Activated CD8-positive, alpha-beta memory T cell treated with anti-CD3 and anti-CD28 coated beads for 36 hours (primary cell): ENCODE data around the gene PC. TPM values are rescaled to one million over a fixed set of nuclear protein-coding genes. Genes with fewer than 3 reads are reported as not detected.
"Not testable (repeated sequence)": the region's sequence is repeated elsewhere in the genome, so short reads cannot be mapped to it uniquely, and the experiment has no call there.

Source experiments
- CTCF ChIA-PET: fragments of 350-600 bp; sonication (Branson Sonifier 250); formaldehyde crosslinking; loops from one replicate; lab custom pipeline; 2021; ENCODE audit warnings: antibody characterized with exemption; lab: Charles Lee
- POLR2A ChIA-PET: fragments of 350-600 bp; sonication (Branson Sonifier 250); formaldehyde crosslinking; loops from one replicate; lab custom pipeline; 2021; ENCODE audit warnings: antibody characterized with exemption; lab: Charles Lee
- total RNA-seq, 2 experiments: library from RNA; stranded (reverse); gene quantifications; one replicate each; pipeline ENCODE4 v1.2.3, GENCODE V29; 2021

The PC gene
- total RNA-seq, 2 experiments from 2014 or later: 10.7 to 10.9 TPM

DNA sequence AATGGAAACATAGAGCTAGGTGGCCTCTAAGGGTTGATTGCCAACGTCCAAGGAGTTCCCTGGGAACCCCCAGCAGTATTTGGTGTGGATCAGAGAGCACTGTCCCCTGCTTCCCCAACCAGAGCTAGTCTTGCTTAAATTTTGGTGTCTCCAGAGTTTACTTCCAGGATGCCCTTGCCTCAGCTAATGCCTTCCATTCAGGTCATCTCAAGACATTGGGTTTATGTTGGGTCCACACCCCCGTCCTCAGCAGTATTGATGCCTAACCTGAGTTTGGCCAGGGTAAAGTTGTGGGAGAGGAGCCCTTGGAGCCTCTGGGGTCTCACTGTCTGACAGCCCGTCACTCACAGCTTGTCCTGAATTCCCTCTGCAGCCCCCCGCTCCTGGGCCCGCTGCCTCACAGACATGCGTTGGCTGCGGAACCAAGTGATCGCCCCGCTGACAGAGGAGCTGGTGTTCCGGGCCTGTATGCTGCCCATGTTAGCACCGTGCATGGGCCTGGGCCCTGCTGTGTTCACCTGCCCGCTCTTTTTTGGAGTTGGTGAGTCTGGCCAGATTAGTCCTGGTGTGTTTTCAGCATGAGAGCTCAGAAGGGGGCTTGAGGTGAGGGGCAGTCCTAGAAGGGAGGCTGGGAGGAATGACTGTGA, 113.6 kb downstream of the PC start:
- POLR2A ChIA-PET: interaction anchor here (0.6 to 1.2 kb wide), 4 partner anchors 12 to 225 kb away, joined by 3 to 6 read pairs (median 3); no protein-coding TSS in a partner anchor
- CTCF ChIA-PET: interaction anchor here (0.5 to 2.5 kb wide), 5 partner anchors 8 to 205 kb away, joined by 3 to 8 read pairs (median 3); no protein-coding TSS in a partner anchor

DNA sequence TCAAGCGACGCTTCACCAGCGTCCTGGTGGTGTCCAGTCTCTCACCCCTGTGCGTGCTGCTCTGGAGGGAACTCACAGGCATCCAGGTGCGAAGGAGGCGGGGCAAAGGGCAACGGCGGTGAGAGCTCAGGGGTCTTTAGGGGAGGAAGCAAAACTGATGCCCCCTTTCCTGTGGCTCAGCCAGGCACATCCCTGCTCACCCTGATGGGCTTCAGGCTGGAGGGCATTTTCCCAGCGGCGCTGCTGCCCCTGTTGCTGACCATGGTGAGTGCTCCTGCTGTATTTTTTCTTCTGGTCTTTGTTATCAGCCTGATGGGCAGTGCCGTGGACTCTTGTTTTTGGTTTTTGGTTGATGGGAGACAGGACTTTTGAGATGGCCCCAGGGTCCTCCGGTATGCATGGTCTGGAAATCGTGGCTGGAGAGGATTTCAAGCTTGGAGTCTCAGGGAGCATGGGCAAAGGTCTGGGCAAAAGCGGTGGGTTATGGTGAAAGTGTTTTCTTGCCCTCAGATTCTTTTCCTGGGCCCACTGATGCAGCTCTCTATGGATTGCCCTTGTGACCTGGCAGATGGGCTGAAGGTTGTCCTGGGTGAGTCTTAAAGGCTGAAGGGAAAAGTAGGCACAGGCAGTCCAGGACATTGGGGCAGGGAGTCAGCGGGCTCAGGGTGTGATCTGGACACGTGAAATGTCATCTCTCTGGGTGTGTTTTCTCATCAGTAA, 114.2 kb downstream of the PC start:
- POLR2A ChIA-PET: interaction anchor here (0.6 to 2.4 kb wide), 8 partner anchors 9 to 446 kb away, joined by 3 to 15 read pairs (median 7); partner anchors contain the start of gene RBM4B
- CTCF ChIA-PET: interaction anchor here (1.6 to 2.5 kb wide), 4 partner anchors 10 to 206 kb away, joined by 3 to 10 read pairs (median 8); no protein-coding TSS in a partner anchor

DNA sequence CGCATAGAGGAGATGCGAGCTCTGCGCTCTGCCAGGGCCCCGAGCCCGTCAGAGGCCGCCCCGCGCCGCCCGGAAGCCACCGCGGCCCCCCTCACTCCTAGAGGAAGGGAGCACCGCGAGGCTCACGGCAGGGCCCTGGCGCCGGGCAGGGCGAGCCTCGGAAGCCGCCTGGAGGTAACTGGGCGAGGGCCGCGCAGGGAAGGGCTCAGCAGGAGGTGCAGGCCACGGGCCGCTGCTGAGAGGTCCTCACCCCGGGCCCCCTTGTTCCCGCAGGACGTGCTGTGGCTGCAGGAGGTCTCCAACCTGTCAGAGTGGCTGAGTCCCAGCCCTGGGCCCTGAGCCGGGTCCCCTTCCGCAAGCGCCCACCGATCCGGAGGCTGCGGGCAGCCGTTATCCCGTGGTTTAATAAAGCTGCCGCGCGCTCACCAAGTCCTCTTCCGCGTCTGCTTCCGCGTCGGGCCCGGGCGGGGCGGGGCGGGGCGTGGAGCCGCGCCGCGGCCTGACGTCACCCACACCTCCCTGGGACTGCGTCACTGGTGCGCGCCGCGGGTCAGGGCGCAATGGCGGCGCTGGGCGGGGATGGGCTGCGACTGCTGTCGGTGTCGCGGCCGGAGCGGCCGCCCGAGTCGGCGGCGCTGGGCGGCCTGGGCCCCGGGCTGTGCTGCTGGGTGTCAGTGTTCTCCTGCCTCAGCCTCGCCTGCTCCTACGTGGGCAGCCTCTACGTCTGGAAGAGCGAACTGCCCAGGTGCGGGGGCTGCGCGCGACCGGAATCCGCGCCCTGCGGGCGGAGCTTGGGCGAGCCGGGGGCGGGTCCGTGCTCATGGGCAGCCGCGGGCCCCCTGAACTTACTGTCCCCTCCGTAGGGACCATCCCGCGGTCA, 115.0 kb downstream of the PC start, which contains the start of gene RCE1:
Gene RCE1, plus strand, starts transcription at position 546 of the 880 bp plus-strand sequence. Its CDS starts 15 bp downstream, at position 561.
- CTCF ChIA-PET: interaction anchor here (1.1 to 2.5 kb wide), 6 partner anchors 9 to 164 kb away, joined by 3 to 10 read pairs (median 6); no protein-coding TSS in a partner anchor
- POLR2A ChIA-PET: interaction anchor here (0.6 to 2.4 kb wide), 8 partner anchors 9 to 226 kb away, joined by 3 to 15 read pairs (median 6); partner anchors contain the start of gene RBM4B

DNA sequence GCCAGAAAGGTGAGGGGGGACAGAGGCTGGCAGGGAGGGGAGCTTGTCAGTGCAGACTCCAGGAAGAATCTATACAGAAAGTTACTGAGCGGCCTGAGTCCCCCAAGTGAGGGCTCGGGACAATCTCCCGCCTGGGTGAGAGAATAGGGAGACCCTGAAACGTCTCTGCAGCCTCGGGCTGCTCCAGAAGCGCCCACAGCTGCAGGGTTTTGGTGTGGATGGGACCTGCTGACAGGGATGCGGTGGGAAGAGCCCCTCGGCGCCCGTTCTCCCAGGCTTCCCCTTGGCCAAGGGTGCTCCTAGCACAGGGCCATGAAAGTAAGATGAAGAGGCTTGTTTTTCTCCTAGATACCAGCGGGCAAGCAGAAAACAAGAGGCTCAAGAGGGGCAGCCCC, 115.7 kb downstream of the PC start:
- ChIA-PET POLR2A (interaction anchor here (1.4 to 2.4 kb wide), 4 partner anchors 8 to 226 kb away, joined by 5 to 15 read pairs (median 7); no protein-coding TSS in a partner anchor), CTCF (interaction anchor here (1.1 to 2.1 kb wide), 5 partner anchors 9 to 164 kb away, joined by 3 to 10 read pairs (median 4); no protein-coding TSS in a partner anchor)

DNA sequence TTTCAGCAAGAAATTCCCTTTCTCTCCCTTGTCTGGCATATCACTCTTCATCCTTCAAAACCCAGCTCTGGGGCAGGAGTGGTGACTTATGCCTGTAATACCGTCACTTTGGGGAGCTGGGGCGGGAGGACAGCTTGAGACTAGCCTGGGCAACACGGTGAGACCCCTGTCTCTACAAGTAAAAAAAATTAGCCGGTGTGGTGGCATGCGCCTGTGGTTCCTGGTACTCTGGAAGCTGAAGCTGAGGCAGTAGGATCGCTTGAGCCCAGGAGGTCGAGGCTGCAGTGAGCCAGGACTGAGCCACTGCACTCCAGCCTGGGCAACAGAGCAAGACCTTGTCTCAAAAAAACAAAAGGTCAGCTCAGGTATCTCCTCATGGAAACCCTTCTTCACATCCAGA, 116.3 kb downstream of the PC start:
- ChIA-PET CTCF (interaction anchor here (1.1 to 1.7 kb wide), 4 partner anchors 10 to 163 kb away, joined by 3 to 4 read pairs (median 4); no protein-coding TSS in a partner anchor), POLR2A (interaction anchor here (1.4 to 2.4 kb wide), 2 partner anchors 8 to 14 kb away, joined by 5 to 15 read pairs; no protein-coding TSS in a partner anchor)

DNA sequence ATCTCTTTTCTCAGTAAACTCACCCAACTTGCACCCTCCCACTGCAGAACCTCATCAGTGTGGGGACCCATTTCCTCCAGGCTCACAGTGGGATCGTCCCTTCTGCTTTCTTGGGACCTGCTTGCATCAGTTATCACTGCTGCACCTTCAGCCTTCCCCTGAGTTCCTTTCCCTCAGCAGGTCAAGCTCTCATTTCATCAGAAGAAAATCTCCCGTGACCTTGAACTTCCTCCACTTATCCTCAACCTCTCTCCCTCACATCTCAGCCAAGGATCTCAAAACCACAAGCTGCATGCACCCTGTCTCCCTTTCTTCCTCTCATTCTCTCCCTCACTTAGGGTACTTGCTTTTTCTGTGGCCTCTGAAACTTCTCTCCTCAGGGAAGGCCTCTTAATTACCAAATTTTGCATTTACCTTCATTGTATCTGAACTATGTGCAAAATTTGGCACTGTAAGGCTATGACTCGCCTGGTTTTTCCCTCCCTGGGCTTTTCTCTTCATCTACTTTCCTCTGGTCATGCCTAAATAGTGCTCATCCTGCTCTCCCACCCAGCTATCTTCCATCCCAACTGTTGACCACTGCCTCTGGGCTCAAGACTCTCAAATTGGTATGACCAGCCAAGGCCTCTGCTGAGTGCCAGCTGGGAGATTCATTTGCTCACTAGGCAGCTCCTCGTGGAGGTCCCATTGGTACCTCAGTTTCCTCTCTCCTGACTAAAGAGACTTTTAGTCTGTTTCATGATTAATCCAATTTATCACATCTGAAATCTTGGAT, 117.7 kb downstream of the PC start:
- ChIA-PET POLR2A (interaction anchor here (0.5 to 0.7 kb wide), 4 partner anchors 11 to 935 kb away, joined by 3 to 10 read pairs (median 6); no protein-coding TSS in a partner anchor), CTCF (interaction anchor here (0.7 to 1.4 kb wide), 3 partner anchors 9 to 419 kb away, joined by 3 to 6 read pairs (median 4); partner anchors contain the start of gene RBM4B)

DNA sequence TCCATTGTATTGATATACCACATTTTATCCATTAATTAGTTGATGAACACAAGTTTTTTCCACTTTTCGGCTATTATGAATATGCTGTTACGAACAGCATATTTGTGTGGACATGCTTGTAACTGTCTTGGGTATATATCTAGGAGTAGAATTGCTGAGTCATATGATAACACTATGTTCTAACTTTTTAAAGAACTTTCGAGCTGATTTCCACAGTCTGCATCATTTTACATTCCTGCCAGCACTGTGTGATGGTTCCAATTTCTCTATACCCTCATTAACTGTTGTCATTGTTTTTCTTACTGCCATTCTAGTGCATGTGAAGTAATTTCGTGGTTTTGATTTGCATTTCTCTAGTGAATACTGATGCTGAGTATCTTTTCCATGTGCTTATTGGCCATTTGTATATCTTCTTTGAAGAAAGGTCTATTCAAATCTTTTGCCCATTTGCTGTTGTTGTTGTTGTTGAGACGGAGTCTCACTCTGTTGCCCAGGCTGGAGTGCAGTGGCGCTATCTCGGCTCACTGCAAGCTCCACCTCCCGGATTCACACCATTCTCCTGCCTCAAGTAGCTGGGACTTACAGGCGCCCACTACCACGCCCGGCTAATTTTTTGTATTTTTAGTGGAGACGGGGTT, 122.3 kb downstream of the PC start:
- CTCF ChIA-PET: no interaction called here
- POLR2A ChIA-PET: no interaction called here

DNA sequence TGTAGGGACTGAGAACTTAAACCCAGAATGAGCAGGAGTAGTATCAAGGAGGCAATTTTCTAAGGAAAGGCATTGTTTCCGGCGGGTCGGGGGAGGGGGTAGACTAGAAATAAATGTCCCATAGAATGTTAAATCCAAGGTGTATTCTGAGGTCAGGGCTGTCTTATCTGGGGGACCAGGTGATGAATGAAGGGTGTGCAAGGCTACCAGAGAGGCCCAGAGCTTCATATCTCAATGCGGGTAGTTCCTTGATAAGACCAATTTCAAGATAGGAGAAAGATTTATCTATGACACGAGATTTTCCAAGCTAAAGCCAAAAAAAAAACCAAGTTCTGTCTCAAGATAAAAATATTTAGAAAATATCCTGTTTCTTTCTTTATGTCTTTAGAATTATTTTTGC, 123.2 kb downstream of the PC start:
- ChIA-PET POLR2A (no interaction called here), CTCF (interaction anchor here (0.6 to 2.6 kb wide), 11 partner anchors 8 to 325 kb away, joined by 3 to 12 read pairs (median 4); partner anchors contain the start of gene RCE1)

DNA sequence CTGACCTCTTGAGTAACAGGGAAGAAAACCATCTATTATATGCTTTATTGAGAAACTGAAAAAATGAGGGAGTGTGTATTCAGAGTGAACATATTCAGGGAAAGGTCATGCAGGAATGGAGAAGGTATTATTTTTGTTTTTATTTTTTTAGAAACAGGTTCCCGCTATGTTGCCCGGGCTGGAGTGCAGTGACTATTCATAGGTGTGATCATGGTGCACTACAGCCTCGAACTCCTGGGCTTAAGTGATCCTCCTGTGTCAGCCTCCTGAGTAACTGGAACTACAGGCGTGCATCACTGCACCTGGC, 123.7 kb downstream of the PC start:
- POLR2A ChIA-PET: interaction anchor here (1.0 kb wide), 1 partner anchor 8 kb away, joined by 5 read pairs; no protein-coding TSS in a partner anchor
- CTCF ChIA-PET: interaction anchor here (0.6 to 2.6 kb wide), 12 partner anchors 9 to 413 kb away, joined by 3 to 12 read pairs (median 4); partner anchors contain the start of genes NPAS4 and RCE1

DNA sequence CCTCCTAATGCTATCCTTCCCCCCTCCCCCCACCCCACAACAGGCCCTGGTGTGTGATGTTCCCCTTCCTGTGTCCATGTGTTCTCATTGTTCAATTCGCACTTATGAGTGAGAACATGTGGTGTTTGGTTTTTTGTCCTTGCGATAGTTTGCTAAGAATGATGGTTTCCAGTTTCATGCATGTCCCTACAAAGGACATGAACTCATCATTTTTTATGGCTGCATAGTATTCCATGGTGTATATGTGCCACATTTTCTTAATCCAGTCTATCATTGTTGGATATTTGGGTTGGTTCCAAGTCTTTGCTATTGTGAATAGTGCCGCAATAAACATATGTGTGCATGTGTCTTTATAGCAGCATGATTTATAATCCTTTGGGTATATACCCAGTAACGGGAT, 133.6 kb downstream of the PC start:
- POLR2A ChIA-PET: not testable (repeated sequence)
- CTCF ChIA-PET: interaction anchor here (1.5 kb wide), 1 partner anchor 60 kb away, joined by 4 read pairs; no protein-coding TSS in a partner anchor

DNA sequence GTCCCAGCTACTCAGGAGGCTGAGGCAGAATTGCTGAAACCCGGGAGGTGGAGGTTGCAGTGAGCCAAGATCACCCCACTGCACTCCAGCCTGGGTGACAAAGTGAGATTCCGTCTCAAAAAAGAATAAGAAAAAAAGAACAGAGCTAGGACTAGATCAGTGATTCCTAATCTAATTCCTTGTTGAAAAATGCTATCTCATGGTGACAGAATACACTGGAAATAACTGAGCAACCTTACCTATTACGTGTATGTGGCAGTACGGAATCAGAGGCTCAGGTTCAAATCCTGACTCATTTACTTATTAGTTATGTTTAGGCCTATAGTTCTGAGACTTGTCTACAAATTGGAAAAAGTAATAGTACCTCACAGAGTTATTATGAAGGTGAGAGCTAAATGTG, 134.5 kb downstream of the PC start:
- POLR2A ChIA-PET: no interaction called here
- CTCF ChIA-PET: no interaction called here

DNA sequence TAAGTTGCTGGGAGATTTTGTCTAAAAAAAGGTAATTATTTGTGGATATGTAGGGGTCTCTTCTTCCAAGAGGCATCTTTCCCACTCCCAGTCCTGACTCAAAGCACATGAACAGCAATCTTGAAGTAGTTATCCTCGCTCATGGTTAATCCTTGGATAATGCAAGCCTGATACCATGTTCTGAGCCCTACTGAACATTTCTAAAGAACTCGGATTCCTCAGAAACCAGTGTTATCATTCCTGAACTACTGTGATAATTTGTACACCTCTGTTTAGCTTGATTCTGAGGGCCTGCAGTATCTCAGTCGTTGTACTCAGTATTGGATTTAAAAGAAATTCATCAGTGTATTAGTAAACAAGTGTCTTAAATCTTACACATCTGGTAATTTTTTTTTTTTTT, 137.3 kb downstream of the PC start:
- ChIA-PET POLR2A (no interaction called here), CTCF (interaction anchor here (0.7 kb wide), 1 partner anchor 549 kb away, joined by 3 read pairs; no protein-coding TSS in a partner anchor)

DNA sequence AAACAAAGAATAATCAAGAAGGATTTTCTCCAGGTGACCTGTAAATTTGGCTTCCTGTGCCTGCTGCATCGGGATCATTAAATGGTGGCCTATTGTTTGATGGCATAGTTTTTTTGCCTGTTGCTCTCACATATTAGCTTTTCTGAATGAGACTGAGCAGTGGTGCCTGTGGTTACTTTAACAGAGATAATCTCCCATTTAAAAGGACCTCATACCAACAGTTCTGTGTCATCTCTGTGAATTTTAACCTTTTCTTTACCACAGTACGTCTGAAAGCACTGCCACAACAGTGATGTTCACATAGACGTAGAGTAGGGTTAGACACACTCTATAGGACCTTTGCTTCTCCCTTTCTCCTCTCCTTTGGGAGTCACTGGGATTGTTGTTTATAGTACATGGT, 137.8 kb downstream of the PC start:
- POLR2A ChIA-PET: no interaction called here
- CTCF ChIA-PET: interaction anchor here (0.7 kb wide), 1 partner anchor 550 kb away, joined by 3 read pairs; no protein-coding TSS in a partner anchor

DNA sequence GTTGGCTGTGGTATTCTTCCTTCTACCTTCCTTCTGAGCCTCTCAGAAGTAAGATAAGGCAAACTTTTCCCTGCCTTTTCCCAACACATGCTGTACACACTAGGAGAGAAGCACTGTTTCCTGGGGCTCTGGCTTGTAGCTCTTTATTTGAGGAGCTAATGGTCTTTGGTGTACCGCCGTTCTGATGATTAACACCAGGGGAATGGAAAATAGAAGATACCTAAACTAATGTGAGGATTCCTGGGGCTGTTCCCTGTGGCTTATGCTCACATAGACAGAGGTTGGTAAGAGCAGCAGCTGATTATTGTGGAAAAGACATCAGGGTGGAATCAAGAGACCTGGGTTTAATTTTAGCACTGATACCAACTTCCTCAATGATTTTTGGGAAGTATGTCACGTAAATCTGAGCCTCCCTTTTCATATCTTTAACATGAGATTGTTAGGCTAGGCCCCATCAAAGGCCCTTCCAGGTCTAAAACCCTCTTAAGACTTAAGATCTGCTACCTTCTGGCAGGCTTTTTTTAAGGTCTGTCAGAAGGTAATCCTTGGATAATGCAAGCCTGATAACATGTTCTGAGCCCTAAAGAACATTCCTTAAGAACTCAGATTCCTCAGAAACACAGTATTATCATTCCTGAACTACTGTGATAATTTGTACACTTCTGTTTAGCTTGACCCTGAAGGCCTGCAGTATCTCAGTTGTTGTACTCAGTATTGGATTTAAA, 139.8 kb downstream of the PC start:
- CTCF ChIA-PET: no interaction called here

DNA sequence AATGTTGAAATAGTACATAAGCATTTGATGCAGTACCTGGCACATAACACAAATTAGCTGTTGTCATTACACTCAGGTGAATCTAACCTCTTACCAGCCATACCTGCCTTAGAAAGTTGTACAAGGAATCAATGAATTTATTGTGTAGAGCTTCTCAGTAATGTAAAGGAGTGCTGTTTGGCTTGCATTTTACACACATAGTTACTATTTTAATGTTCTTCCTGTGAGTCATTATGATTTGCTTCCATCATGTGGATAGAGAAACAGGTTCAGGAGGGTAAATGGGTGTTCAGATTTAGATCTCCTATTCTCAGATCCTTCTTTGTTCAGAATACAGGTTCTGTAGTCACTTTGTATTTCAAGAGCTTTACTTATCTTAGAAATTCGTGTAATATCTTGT, 142.5 kb downstream of the PC start:
- POLR2A ChIA-PET: no interaction called here
- CTCF ChIA-PET: interaction anchor here (0.6 kb wide), 1 partner anchor 1650 kb away, joined by 4 read pairs; no protein-coding TSS in a partner anchor

More for the DNA sequence above, 139.8 kb downstream of the PC start:
- POLR2A ChIA-PET: no interaction called here

DNA sequence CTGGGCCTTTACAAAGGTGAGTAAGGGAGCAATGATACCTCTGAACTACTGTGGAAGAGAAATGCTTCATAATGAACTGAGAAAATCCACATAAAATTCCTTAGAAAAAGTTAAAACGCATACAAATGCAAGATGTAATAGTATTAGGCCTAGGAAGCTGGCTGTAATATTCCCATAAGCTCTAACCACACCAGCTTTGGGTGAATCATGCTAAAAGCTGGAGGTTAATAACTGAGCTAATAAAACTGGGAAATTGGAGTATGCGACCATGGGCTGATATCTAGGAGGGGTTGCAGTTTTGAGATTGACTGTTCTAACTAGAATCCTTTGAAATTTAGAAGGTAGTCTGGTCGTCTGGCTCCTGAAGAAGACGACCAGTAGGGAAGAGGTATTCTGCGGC, 143.5 kb downstream of the PC start:
- ChIA-PET POLR2A (no interaction called here), CTCF (no interaction called here)
